NT2/D1 (cell line): Measurements from ENCODE around the gene VWA5B2.

Experiments
- SUZ12 ChIP-seq: IDR thresholded peaks from 2 replicates; pipeline ENCODE4 v1.6.1; 2011; ENCODE audit not compliant: insufficient read length, insufficient read depth; ENCODE audit errors: extremely low read depth
- YY1 ChIP-seq: IDR thresholded peaks from 2 replicates; pipeline ENCODE4 v1.6.1; 2011; ENCODE audit not compliant: insufficient read length, insufficient read depth
- ZNF274 ChIP-seq: IDR thresholded peaks from 2 replicates; pipeline ENCODE4 v1.6.1; 2011; ENCODE audit warnings: mild to moderate bottlenecking, low read depth, low read length

DNA sequence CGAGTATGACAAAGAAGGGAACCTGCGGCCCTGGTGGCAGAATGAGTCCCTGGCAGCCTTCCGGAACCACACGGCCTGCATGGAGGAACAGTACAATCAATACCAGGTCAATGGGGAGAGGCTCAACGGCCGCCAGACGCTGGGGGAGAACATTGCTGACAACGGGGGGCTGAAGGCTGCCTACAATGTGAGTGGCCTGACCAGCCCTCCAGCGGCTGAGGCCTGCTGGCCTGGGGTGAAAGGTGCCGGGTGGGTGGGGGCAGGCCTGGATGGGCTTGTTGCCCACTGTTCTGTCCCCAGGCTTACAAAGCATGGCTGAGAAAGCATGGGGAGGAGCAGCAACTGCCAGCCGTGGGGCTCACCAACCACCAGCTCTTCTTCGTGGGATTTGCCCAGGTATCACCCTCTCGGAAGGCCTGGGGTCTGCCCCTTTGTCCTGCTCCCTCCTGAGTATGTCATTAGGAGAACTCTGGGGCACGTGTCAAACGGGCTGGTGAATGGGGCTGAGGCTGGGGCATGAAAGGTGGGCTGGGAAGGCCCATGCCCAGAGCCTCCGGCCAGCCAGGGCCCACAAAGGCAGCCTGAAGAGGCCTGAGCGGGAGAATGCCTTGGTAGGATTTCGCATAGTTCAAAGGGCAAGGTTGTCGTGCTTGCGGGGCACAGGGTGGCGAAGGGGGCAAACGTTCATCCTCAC is 61.8 kb downstream of the VWA5B2 start:
- TF ChIP-seq ZNF274, result no peak
- TF ChIP-seq YY1, result no peak
- TF ChIP-seq SUZ12, result no peak
